ENCODE measurements around the gene CACNA1C.

The CACNA1C gene

DNA sequence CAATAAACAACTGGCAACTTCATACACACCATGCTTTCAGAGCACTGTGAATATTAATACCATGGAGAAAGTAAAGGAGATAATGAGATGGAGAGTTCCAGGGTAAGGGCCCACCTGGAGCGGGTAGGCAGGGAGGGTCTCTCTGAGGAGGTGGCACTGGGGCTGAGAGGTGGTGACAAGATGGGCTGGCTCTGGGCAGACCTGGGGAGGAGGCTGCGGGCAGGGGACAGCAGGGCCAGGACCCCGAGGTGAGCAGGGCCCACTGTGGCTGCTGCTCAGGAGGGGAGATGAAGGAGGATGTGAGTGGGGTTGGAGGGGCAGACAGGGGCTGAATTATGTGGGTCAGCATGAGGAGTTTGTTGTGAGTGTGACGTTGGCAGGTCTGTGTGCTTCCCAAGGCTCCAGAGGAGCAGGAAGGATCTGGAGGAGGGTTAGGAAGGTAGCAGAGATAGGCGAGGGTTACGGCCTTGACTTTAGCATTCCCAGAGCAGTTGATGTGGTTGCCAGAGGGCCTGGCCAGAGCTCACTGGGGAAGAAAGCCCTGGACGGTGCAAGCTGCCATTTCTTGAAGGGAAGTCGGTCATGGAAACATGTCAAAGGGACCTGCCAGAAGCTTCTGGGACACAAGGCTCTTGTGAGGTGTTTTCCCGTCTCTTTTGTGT is 88.2 kb downstream of the CACNA1C start:
- no peak for DNase-seq (ENCODE audit: low read depth in 2 of 2)

DNA sequence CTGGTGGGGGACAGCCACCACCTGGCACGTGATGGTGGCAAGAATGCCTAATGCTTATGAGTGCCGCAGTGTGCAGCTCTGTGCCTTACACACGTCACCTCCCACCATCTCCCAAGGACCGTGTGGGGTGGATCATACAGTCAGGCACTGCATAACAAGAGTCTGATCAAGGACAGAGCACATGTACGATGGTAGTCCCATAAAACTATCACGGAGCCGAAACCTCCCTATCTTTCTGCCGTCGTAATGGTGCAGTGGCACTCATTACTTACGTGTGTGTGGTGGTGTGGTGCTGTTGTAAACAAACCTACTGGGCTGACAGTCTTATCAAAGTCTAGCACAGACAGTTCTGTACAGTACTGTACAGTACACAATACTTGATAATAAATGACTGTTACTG is 89.3 kb downstream of the CACNA1C start:
- DNase-seq (ENCODE audit: low read depth in 2 of 2) = no peak

DNA sequence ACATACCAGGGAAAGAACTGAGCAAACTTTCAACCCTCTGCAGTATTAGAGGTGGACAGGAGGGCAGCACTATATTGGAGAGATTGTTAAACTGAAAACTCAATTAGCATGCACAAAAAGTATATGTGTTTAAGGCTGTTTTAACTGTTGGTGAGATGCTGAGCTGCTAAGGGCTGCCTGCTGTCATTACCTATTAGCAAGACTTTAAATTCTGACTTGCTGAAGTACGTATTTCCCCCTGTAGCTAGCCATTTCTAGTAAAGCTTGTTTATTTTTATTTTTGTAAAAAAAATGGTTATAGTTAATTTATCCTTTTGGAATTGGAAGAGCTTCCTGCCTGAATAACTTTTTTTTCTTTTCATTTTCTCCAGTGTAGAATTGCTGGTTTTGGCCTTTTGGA is 92.2 kb downstream of the CACNA1C start:
- DNase-seq (ENCODE audit: low read depth in 2 of 2) = no peak

DNA sequence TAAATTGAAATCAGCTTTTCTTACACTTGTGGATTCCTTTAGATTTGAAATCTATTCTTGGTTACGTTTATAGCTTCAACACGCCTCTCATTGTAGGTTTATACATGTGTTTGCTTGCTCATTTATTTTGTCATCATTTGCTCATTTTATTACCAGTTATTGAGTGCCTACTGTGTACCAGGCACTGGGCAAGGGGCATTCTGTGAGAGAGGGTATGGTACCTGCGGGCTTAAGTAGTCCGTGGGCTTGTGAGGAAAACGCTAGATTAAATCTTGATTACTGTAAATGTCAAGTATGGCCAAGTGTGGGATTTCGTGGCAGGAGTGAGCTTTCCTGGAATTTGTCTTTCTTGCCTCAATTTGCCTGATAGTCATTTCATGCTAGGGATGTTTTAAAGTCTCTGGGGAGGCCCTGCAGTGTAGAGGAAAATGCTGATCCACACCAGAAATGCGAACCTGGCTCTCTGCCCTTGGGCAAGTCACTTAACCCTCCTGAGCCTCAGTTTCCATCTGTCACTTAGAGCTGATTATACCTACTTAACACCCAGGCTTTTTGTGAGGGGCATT is 92.7 kb downstream of the CACNA1C start:
- DNase-seq (ENCODE audit: low read depth in 2 of 2) = no peak

DNA sequence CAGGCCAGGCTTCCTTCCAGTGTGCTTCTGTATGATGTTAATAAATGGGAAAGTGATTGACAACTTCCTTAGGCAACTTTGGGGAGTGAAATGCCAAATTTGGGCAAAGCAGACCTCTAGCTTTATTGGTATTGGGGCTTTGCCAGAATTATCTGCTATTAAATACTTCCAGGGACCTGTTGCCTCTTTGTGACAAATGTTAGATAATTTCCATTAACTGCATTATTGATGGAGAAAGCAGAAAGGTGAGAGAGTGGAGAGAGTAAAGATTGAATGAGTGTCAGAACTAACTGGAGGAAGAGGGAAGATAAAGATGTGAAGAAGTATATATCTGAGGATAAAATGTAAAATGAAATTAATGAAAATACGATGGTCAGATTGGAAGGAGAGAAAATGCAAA is 94.5 kb downstream of the CACNA1C start:
- DNase-seq (ENCODE audit: low read depth in 2 of 2) = no peak

DNA sequence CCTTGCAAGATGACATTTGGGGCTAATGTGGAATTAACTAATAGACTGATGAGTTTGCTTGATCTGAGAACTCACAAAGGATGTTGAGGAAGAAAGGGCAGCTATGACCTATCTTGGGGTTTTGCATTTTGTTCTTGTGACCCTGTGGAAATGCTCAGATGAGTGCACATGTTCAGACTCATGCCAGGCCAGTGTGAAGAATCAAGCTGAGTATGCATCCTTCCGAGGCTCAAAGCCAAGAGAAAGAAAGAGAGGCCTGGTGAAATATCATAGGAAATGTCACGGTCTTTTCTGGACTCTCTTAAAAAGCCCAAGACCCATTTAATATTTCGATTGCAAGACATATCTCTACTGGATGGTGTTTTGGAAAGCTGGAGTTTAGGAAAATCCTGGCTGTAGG is 96.3 kb downstream of the CACNA1C start:
- no peak for DNase-seq (ENCODE audit: low read depth in 2 of 2)

DNA sequence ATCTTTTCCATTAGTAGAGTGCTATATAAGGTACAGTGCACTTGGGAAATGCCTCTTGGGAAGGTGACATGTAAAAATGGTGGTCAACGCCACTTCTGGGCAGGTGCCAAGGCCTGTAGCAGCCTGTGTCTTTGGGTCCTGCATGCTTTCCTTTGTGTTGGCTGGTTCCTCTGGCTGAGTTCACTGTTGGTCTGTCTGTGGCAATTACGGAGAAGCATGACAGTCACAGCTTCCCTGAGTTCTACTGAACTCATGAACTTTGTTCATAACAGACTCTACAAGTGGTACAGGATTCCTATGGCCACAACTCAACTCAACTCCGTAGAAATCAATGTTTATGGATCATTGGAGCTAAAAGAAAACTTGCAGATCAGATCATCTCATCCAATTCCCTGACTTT is 98.0 kb downstream of the CACNA1C start:
- DNase-seq (ENCODE audit: low read depth in 2 of 2) = no peak

DNA sequence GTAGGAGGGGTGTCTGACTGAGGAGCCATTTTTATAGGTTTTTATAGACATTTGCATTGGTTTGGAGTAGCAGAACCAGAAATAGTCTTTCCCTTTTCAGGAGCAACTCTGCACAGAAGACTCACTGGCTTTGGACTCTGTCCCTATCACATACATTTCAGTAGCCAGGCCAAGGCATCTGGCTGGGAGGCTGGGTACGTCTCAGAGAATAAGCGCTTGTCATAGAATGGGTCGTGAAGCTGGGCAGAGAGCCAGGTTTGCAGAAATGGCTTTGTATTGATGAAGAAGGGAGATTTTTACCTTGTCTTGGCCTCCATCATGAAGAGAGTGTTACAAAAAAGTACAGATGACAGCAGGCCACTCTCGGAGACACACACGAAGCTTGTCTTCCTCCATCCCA is 98.6 kb downstream of the CACNA1C start:
- no peak for DNase-seq (ENCODE audit: low read depth in 2 of 2)

DNA sequence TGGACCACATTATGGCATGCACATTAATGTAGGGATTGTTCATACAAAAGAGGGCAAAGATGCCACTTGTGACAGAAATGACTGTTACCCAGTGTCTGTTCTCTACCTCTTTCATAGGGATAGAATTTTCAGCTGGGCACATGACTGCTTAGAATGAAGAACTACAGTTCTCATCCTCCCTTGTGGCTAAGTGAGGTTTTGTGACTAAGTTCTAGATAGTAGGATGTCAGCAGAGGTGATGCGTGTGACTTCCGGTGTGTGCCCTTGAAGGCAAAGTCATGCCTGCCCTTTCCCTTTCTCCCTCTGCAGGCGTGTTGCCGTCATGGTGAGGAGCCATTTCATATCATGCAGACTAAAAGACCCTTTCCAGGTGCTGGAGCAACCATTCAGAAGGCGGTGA is 99.3 kb downstream of the CACNA1C start:
- DNase-seq (ENCODE audit: low read depth in 2 of 2) = no peak

DNA sequence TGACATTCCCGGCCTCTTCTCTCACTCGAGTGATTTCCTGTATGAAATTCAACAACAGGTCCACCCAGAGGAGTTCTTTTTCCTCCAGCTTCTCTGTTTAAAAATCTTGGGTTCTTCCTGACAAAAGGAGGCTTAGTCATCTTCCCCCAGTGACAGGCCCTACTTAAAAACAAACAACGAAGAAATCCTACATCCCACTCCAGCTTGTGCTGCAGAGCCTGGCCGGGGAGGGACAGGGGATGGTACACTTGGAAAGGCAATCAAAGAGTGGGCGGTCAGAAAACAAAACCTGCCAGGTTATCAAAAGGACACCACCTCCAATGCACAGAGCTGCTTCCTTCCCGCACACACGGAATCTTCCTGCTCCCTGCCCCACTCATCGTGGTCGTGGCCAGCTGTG is 101.3 kb downstream of the CACNA1C start:
- no peak for DNase-seq (ENCODE audit: low read depth in 2 of 2)

DNA sequence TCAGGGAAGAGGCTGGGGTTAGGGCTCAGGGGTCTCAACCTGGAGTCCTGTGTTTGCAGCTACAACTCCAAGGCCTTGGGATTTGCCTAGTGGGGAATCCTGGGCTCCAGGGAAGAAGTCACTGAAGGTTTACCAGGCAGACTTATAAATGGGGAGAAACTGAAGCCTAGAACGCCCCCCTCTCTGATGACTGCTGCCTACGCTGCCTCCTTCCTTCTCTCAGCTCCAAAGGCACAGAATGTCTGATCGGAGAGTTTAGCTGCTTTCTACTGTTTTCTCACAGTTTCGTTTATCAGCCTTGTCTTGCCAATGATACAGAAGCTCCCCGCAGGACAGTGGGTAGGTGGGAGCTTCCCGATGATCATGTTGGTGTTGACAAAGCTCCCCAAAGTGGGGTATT is 101.7 kb downstream of the CACNA1C start:
- no peak for DNase-seq (ENCODE audit: low read depth in 2 of 2)

DNA sequence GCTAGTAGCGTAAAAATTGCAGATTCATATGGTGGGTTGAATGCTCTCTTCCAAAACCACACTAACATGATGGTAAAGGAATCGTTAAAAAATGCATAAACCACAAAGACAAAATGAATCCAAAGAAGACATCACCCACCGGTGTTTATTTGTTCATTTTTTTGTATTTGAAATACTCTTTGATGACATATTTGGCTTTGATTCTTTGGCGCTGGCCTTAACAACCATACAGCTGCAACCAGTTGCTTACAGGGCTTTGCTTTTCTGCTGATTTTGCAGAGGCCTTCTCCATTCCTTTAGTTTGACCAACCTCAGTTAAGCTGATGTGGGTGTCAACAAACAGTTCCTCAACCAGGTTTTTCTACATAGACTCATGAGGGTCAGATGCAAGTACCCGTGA is 103.5 kb downstream of the CACNA1C start:
- DNase-seq (ENCODE audit: low read depth in 2 of 2) = no peak

DNA sequence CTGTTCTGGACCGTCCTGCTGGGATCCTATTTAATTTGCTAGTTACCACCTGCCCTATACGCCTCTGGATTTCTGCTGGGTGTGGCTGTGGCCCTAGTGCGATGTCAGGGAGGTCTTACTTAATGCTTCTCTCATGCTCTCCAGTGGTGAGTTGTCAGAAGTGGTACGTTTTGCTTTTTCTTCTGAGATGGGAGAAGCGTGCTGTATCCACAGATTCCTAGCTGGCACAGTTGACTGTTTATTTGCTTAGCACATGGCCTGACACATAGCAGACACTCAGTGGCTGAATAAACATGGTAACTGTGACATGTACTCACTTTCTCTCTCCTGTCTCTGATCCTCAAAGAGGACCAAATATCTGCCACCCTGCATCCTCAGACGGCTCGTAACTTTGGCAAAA is 107.3 kb downstream of the CACNA1C start:
- no peak for DNase-seq (ENCODE audit: low read depth in 2 of 2)

DNA sequence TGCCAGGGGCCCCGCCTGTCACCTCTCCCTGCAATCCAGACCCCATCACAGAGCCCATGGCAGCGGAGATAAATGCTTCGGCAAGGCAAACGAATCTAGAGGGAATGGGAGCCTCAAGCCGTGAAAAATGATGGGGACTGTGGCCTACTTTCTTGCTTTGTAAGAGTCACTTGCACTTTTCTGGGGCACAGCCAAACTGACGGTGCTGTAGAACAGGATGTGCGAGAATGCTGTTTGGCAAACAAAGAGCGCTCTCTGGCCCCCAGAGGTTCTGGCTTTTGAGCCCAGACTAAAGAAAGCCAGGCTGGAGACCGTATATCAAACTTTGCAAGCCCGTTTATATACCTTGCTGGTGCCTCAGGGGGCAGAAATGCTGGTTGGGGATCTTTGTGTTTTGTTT is 108.7 kb downstream of the CACNA1C start:
- DNase-seq (ENCODE audit: low read depth in 2 of 2) = no peak

DNA sequence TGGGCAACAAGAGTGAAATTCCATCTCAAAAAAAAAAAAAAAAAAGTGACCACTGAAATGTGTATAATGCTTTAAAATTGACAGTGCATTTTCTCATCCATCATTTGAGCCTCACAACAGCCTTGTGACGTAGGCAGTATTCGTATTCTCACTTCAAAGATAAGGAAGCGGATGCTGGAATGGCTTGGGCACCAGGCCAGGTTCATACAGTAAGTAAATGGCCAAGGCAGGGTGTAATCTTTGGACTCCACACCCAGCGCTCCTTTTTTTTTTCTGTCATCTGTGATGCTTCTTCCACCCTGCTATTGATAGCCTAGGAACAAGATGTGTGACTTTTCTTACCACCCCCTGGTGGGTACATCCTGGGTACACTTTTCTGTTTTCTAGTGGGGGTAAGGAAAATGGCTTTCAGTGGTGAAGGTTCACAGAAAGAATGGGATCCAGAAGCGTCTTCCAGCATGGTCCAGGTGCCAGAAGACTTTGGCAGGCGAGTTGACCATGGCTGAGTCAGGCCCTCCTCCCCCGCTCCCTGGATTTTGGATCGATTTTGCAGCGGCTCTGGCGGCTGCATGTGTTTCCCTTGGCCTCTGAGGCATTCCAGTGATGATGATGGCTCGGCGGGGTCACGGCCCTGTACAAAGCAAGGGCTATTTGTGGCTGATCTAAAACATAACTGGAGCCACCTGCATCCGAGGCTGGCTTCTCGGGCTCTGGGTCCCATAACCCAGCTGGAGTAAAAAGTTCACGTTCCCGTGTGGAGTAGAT is 110.6 kb downstream of the CACNA1C start:
- DNase-seq (ENCODE audit: low read depth in 2 of 2) = no peak

DNA sequence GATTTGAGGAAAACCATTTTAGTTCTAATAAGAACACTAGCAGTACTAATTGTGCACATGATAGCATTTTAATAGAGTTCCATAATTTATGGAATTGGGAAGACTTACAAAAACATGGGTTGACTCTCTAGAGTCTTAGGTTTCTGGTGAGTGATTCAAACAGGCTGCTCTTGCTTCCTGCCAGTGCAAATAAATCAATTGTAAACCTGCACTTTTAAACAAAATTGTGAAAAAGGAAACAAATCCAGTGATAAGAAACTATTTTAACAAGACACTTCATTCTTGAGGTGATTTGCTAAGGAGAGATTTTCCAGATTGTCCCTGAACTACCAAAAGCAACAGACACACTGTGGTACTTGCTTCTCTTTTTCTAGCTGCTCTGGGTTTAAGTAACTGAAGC is 112.2 kb downstream of the CACNA1C start:
- DNase-seq (ENCODE audit: low read depth in 2 of 2) = no peak

DNA sequence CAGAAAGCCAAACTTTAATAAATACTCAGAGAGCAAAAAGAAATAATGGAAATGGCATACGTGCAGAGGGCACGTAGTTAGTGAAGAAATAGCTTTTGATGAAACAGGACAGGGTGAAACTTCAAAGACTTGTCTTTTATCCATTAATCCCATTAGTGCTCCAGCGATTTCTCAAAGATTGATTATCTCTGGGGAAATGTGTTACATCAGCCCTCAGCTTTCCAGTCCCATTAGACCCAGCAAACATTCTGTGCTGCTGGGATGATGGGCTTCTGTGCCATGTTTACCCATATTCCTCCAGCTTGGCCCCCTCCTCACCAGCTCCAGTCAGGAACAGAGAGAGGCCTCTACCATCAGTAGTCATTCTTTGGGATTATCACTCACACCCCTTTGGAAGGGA is 113.1 kb downstream of the CACNA1C start:
- no peak for DNase-seq (ENCODE audit: low read depth in 2 of 2)

DNA sequence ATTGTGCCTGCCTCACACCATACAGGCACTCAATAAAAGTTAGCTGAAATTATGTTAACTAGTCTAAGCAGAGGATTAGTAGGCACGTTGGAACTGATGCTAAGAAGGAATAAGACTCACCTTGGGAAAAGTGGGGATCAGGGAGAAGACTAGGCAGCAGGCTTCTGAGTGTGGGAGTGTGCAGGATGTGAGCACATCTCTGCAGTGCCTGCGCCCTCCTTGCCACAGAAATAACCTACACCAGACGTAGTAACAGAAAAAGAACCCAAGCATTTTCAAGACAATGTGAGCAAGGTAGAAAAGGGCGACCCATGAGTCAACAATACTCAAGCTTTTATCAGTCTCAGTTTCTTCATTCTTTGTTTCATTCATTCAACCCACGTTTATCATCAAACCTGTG is 113.9 kb downstream of the CACNA1C start:
- no peak for DNase-seq (ENCODE audit: low read depth in 2 of 2)

DNA sequence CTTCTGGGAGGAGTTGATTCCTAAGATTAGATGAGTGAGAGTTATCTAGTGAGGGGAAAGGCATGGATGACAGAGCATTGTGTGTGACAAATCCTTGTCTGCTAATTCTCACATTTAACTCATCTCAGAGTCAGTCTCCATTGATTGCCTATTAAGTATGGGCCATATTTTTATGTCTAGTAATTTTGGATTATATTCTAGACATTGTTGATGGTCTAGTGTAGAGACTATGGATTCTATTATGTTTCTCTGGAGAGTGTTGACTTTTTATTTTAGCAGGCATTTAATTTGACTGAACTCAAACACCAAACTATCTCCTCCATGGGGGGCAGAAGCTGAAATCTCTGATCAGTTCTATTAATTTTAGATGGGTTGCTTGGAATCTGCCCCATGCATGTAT is 114.4 kb downstream of the CACNA1C start:
- DNase-seq (ENCODE audit: low read depth in 2 of 2) = no peak

DNA sequence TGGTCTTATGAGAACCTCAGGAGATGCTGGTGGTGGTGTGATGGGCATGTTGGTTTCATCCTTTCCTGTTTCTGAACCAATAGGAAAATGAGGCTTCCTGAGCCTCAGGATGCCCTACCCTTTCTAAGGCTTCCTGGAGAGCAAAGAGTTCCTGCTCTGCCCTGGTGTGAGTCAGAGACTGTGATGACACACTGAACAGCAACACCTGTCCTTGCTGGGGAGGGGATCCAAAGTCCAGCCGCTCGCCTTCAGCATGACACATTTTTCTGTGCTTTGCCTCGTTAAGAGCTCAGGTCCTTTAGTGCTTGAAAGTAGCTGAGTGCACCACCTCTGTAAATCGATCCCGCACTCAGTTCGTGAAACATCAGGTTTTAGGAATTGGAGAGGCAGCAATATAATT is 116.0 kb downstream of the CACNA1C start:
- no peak for DNase-seq (ENCODE audit: low read depth in 2 of 2)

DNA sequence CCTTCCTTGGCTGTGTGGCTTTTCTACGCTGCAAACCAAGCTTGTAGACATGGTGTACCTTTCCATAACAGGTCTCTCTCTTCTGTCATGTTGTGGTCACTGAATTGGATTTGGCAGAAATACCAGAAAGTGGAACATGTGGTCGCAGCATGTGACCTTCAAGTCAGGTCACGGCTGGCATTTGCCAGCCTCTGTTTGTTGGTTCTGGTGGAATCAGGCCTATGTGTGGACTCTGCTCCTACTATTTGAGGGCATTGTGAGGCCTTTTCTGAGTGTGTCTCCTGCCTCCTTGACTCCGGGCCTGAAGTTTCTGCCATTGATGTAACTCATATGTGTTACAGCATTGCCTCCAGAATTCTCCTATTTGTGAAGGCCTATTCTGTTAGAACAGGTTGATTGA is 116.7 kb downstream of the CACNA1C start:
- no peak for DNase-seq (ENCODE audit: low read depth in 2 of 2)

DNA sequence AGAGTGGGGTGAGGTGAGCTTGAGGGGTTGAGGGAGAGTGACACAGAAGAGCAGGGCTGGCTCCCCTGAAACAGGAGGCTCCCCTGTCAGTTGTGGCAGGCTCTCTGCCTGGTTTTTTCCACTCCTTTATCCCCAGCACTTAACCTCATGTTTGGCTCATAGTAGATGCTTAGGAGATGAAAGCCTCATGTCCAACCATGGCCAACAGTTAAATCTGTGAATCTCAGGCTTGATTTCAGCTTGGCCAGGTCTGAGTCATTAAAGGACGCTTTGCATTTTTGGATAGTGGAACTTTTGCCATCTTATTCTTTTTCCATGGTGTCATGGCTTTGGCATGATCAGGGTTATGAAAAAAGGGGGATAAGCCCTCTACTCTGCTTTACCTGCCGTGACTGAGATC is 117.2 kb downstream of the CACNA1C start:
- no peak for DNase-seq (ENCODE audit: low read depth in 2 of 2)

DNA sequence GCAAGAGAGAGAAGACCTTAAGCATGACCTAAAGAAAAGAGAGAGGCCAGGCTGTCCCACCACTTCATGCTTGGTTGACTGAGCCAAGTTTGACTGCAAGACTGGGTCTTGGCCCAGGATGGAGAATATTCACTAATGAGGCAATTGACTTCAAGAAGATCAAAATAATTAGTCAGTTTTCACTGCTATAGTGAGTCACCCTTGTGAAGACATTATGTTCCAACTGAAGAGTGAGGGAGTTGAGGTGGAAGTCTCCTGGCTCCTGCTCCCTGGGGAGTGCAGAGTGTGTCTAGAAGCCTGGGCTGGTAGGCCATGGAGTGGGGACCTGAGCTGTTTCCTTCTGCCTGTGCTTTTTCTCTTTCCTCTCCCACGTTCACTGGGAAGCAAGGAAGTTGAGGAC is 117.6 kb downstream of the CACNA1C start:
- no peak for DNase-seq (ENCODE audit: low read depth in 2 of 2)
